ENCODE data around the gene UQCRHL.

The UQCRHL gene

DNA sequence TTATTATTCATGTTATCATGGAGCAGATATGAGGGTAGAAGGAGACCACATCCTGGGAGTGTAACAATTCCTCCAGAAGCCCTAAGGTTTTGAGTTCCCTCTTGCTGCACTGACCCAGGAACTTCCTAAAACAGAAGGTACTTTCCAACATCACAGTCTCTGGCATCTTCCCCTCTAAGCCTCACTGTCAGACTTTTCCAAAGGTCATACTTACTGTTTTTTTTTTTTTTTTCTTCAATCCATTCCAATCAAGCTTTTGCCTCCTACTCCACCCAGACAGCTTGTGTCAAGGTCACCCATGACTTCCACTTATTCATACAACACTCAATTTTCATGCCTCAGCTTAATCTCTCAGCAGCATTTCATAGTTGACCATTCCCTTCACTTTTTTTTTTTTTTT lies 18.4 kb upstream of the UQCRHL start (continued):
- TF ChIP-seq, protein P1, sequence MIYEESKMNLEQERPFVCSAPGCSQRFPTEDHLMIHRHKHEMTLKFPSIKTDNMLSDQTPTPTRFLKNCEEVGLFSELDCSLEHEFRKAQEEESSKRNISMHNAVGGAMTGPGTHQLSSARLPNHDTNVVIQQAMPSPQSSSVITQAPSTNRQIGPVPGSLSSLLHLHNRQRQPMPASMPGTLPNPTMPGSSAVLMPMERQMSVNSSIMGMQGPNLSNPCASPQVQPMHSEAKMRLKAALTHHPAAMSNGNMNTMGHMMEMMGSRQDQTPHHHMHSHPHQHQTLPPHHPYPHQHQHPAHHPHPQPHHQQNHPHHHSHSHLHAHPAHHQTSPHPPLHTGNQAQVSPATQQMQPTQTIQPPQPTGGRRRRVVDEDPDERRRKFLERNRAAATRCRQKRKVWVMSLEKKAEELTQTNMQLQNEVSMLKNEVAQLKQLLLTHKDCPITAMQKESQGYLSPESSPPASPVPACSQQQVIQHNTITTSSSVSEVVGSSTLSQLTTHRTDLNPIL (CRISPR knock-in tag; IDR thresholded peaks at IDR 0.05; ENCODE audit: low read depth) = no peak
- TF ChIP-seq ZFP3 (CRISPR knock-in tag; IDR thresholded peaks at IDR 0.05) (no peak), GLIS3 (CRISPR knock-in tag; IDR thresholded peaks at IDR 0.05) (no peak), ZNF70 (CRISPR knock-in tag; IDR thresholded peaks at IDR 0.05) (no peak), OSR1 (CRISPR knock-in tag; IDR thresholded peaks at IDR 0.05) (no peak)

DNA sequence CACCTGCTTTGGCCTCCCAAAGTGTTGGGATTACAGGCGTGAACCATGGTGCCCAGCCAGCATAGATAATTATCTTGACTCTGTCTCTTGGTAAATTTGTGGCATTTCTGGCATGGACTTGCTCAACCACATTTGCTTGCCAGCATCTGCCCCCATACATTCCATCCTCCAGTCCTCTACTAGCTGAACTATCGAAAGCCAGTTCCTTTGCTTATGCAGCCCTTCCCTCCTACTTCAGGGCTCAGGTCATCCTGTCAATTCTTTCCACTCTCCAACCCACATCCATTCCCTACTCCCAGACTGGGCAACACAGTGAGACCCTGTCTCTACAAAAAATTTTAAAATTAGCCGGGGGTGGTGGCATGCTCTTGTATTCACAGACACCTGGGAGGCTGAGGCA lies 13.0 kb upstream of the UQCRHL start:
- TF ChIP-seq ISL1 (CRISPR knock-in tag; IDR thresholded peaks at IDR 0.05) (no peak), SNAI2 (CRISPR knock-in tag; IDR thresholded peaks at IDR 0.05) (no peak), ZFP3 (CRISPR knock-in tag; IDR thresholded peaks at IDR 0.05) (no peak), RARB (CRISPR knock-in tag; IDR thresholded peaks at IDR 0.05) (no peak)
- ATAC-seq = 0 out of 3 replicates have a peak, but pooled peaks have one; percentile 32

DNA sequence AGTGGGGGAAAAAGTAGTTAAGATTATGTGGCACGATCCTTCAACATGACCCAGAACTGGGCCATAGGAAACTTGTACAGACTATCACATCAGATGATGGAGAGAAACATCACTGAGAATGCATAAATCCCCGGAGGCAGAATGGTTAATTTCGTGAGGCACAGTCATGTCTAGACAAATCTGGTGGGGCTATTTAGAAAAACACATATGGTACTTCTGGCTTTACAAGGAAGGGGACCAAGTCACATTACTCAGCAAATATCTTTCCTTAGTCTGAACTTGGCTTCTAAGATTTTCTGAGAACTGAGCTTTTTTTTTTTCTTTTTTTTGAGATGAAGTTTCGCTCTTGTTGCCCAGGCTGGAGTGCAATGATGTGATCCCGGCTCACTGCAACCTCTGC lies 9.2 kb upstream of the UQCRHL start:
- no peak for ATAC-seq

DNA sequence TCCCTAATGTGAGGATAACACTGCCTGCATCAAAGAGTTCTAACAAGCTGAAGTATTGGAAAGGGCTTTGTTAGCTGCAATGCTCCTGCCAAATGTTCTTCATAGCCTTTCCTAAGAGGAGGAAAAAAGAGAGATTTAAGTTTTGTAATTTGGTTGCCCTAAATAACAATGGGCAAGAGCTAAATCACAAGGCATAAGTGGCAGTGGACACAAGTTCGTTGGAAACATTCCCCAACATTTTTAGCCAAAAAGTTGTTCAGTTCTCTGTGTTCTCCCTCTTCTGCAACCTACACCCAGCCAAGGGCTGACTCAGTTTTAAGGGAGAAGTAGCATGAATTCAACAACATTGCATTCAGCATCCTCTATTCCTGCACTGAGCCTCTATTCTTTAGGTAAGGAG lies 2.6 kb upstream of the UQCRHL start:
- no peak for TF ChIP-seq TCF4 (CRISPR knock-in tag; IDR thresholded peaks at IDR 0.05; ENCODE audit: borderline replicate concordance)
- no peak for TF ChIP-seq OSR1 (CRISPR knock-in tag; IDR thresholded peaks at IDR 0.05)
- no peak for TF ChIP-seq RARB (CRISPR knock-in tag; IDR thresholded peaks at IDR 0.05)
- no peak for TF ChIP-seq ZNF8 (CRISPR knock-in tag; IDR thresholded peaks at IDR 0.05)
- TF ChIP-seq CSDC2 (CRISPR knock-in tag; IDR thresholded peaks at IDR 0.05) = no peak
- no peak for ATAC-seq

More for the DNA sequence above, 9.2 kb upstream of the UQCRHL start:
- TF ChIP-seq ZFP3 (CRISPR knock-in tag; IDR thresholded peaks at IDR 0.05) (no peak), CSDC2 (CRISPR knock-in tag; IDR thresholded peaks at IDR 0.05) (no peak), BACH2 (CRISPR knock-in tag; IDR thresholded peaks at IDR 0.05; ENCODE audit: borderline replicate concordance) (no peak), ZNF70 (CRISPR knock-in tag; IDR thresholded peaks at IDR 0.05) (no peak), TCF4 (CRISPR knock-in tag; IDR thresholded peaks at IDR 0.05; ENCODE audit: borderline replicate concordance) (no peak), RARB (CRISPR knock-in tag; IDR thresholded peaks at IDR 0.05) (no peak)
- TF ChIP-seq, protein P1 (CRISPR knock-in tag; IDR thresholded peaks at IDR 0.05; ENCODE audit: low read depth) = no peak
- TF ChIP-seq, protein P2, sequence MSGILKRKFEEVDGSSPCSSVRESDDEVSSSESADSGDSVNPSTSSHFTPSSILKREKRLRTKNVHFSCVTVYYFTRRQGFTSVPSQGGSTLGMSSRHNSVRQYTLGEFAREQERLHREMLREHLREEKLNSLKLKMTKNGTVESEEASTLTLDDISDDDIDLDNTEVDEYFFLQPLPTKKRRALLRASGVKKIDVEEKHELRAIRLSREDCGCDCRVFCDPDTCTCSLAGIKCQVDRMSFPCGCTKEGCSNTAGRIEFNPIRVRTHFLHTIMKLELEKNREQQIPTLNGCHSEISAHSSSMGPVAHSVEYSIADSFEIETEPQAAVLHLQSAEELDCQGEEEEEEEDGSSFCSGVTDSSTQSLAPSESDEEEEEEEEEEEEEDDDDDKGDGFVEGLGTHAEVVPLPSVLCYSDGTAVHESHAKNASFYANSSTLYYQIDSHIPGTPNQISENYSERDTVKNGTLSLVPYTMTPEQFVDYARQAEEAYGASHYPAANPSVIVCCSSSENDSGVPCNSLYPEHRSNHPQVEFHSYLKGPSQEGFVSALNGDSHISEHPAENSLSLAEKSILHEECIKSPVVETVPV (CRISPR knock-in tag; IDR thresholded peaks at IDR 0.05) = no peak
- TF ChIP-seq, protein P3, sequence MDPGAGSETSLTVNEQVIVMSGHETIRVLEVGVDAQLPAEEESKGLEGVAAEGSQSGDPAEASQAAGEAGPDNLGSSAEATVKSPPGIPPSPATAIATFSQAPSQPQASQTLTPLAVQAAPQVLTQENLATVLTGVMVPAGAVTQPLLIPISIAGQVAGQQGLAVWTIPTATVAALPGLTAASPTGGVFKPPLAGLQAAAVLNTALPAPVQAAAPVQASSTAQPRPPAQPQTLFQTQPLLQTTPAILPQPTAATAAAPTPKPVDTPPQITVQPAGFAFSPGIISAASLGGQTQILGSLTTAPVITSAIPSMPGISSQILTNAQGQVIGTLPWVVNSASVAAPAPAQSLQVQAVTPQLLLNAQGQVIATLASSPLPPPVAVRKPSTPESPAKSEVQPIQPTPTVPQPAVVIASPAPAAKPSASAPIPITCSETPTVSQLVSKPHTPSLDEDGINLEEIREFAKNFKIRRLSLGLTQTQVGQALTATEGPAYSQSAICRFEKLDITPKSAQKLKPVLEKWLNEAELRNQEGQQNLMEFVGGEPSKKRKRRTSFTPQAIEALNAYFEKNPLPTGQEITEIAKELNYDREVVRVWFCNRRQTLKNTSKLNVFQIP (CRISPR knock-in tag; IDR thresholded peaks at IDR 0.05; ENCODE audit: borderline replicate concordance, low read depth) = no peak
- TF ChIP-seq, protein P4, sequence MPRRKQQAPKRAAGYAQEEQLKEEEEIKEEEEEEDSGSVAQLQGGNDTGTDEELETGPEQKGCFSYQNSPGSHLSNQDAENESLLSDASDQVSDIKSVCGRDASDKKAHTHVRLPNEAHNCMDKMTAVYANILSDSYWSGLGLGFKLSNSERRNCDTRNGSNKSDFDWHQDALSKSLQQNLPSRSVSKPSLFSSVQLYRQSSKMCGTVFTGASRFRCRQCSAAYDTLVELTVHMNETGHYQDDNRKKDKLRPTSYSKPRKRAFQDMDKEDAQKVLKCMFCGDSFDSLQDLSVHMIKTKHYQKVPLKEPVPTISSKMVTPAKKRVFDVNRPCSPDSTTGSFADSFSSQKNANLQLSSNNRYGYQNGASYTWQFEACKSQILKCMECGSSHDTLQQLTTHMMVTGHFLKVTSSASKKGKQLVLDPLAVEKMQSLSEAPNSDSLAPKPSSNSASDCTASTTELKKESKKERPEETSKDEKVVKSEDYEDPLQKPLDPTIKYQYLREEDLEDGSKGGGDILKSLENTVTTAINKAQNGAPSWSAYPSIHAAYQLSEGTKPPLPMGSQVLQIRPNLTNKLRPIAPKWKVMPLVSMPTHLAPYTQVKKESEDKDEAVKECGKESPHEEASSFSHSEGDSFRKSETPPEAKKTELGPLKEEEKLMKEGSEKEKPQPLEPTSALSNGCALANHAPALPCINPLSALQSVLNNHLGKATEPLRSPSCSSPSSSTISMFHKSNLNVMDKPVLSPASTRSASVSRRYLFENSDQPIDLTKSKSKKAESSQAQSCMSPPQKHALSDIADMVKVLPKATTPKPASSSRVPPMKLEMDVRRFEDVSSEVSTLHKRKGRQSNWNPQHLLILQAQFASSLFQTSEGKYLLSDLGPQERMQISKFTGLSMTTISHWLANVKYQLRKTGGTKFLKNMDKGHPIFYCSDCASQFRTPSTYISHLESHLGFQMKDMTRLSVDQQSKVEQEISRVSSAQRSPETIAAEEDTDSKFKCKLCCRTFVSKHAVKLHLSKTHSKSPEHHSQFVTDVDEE (CRISPR knock-in tag; IDR thresholded peaks at IDR 0.05) = no peak

DNA sequence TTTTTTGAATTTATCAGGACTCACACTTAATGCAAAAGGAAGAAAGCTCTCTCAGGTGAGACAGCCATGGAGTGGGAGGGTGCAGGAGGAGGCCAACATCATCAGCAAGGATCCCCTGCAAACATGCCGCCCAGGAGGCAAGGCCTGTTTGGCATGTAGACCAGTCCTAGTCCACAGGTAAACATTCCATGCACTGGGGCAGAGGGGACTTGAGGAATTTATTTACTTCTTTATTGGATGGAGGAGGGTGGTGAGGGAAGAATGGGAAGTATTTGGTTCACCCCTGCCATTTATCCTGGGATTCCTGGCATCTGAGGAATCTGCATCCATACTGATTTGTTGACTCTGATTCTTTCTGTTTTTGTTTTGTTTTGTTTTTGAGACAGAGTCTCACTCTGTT lies 1.5 kb upstream of the UQCRHL start:
- no peak for ATAC-seq
- TF ChIP-seq TOX (CRISPR knock-in tag; IDR thresholded peaks at IDR 0.05; ENCODE audit: borderline replicate concordance) = no peak

Measured in SK-N-SH treated with all-trans-retinoic acid at 6 μM for 48 hours (cell line).